Prostate gland (tissue), 2 donors: ENCODE results near the gene RASSF10.

Experiments used
- POLR2A ChIP-seq: fragments of 450-650 bp; IDR thresholded peaks from one replicate; pipeline ENCODE4 v1.6.1; 2016; ENCODE audit warnings: antibody characterized with exemption, mild to moderate bottlenecking
- POLR2AphosphoS5 ChIP-seq: sonication (generic); formaldehyde crosslinking; IDR thresholded peaks from one replicate; pipeline ENCODE4 v1.6.1; 2017; ENCODE audit warnings: antibody characterized with exemption
- TF ChIP-seq, protein P1 (sequence below), 4 experiments: fragments of 200-600 bp in 2 of 4; fragments of 450-650 bp in 2 of 4; sonication (generic) in 2 of 4; IDR thresholded peaks; 1 replicate in 3 of 4; 2 replicates in 1 of 4; pipeline ENCODE4 v1.5.1; 2016 to 2019; ENCODE audit warnings: antibody characterized with exemption in 4 of 4, mild to moderate bottlenecking in 2 of 4, moderate library complexity in 2 of 4

DNA sequence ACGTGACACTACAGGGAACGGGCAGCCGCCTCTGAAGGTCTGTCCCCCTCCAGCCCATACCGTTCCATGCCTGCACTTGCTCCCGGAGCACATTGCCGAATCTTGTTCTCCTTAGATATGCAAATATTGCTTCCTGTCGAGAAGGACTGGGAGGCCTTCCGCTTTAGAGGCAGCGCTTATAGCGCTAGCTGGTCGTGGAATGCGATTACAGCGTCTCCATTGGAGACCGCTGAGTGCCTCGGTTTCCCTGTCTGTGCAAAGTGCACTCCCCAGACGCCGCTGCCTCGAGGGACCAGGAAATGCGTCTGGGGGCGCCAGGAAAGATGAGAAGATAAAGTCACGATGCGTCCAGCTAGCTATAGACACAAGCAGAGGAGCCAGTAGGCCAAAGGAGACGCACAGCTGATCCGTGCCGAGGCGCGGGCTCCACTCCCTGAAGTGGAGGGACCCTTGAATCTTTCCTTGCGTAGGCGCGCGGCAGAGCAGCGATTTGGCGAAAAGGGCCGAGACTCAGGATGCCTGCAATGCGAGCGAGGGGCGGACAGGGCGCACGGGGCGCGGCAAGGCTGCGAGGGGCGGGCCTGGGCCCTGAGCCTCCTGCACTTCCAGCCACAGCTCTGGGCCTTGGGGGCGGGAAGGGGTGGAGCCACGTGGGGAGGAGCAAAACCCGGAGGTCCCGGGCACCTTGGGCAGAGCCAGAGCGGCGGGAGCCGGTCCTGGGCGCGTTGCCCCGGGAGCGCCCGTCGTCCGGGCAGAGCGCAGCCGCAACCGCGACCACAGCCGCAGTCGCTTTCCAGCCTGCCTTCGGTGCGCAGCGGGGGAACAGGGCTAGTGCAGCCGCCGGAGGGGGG, at the start of gene RASSF10:
- TF ChIP-seq POLR2AphosphoS5 (peak; percentile 66), POLR2A (peak; percentile 85)
- TF ChIP-seq, protein P1, sequence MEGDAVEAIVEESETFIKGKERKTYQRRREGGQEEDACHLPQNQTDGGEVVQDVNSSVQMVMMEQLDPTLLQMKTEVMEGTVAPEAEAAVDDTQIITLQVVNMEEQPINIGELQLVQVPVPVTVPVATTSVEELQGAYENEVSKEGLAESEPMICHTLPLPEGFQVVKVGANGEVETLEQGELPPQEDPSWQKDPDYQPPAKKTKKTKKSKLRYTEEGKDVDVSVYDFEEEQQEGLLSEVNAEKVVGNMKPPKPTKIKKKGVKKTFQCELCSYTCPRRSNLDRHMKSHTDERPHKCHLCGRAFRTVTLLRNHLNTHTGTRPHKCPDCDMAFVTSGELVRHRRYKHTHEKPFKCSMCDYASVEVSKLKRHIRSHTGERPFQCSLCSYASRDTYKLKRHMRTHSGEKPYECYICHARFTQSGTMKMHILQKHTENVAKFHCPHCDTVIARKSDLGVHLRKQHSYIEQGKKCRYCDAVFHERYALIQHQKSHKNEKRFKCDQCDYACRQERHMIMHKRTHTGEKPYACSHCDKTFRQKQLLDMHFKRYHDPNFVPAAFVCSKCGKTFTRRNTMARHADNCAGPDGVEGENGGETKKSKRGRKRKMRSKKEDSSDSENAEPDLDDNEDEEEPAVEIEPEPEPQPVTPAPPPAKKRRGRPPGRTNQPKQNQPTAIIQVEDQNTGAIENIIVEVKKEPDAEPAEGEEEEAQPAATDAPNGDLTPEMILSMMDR (IDR thresholded peaks at IDR 0.05), result no peak
